Measurements from ENCODE around the gene MS4A5.

MS4A5 gene

DNA sequence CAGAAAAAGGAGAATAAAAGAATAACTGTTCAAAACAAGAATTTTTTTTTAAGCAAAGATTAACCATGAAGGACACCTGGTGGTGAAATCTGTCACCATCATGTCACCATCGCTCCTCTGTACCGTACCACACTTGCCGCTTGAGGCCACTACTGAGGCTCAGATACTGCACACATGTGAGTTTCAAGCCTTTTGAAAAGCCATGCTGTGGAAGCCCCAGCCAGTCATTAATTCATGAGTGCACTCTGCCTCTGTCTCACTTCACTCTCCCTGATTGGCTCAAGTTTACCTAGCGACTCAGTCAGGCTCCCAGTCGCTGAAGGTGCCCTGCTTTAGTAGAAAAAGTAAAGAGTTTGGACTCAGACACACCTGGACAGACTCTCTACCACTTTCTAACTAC, 56.6 kb downstream of the MS4A5 start:
- no peak for DNase-seq

GRCh38 chr11:60492488-60493009, 63.2 kb downstream of the MS4A5 start, which contains the start of gene MS4A12:
MS4A12 (plus strand) TSS chr11:60492778; CDS start chr11:60497319, 4,541 bp downstream.
- DNase-seq, result no peak

GRCh38 chr11:60493454-60493853, 64.1 kb downstream of the MS4A5 start:
- no peak for DNase-seq
